GM18909 (cell line): Measurements from ENCODE around the gene SCFD2.
"Not testable (repeated sequence)": the region's sequence is repeated elsewhere in the genome, so short reads cannot be mapped to it uniquely, and the experiment has no call there.

Experiments used
- ATAC-seq: cut with Tn5 transposase; IDR thresholded peaks from one replicate; pipeline ENCODE4 v1.9.1; 2021; ENCODE audit warnings: mild to moderate bottlenecking; ENCODE audit not compliant: unreplicated experiment, poor library complexity

SCFD2 gene

GRCh38 chr4:53064609-53065008 lies 301.3 kb downstream of the SCFD2 start:
- ATAC-seq = no peak

- no peak for ATAC-seq
Measured at GRCh38 chr4:53061091-53061850, 304.6 kb downstream of the SCFD2 start.

- no peak for ATAC-seq
Measured at GRCh38 chr4:53060278-53060677, 305.6 kb downstream of the SCFD2 start.

GRCh38 chr4:53059871-53060270 lies 306.0 kb downstream of the SCFD2 start:
- no peak for ATAC-seq

DNA sequence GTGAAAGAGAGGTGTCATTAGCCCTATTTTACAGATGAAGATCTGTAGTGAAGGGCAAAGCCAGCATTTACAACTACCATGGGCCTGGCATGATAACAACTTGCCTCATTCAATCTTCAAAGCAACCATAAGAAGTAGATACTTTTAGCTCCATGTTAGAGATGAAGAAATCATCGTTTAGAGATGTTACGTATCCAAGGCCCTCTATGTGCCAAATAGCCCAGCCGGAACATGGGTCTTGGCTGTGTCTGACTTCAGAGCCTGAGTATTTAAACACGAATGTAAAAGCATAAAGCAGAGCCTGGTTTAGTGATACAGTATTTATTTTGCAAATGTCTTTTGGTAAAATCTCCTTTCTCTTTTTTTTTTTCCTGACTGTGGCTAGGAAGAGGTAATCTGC lies 306.6 kb downstream of the SCFD2 start:
- ATAC-seq = no peak

GRCh38 chr4:53057679-53058078 lies 308.2 kb downstream of the SCFD2 start:
- no peak for ATAC-seq

DNA sequence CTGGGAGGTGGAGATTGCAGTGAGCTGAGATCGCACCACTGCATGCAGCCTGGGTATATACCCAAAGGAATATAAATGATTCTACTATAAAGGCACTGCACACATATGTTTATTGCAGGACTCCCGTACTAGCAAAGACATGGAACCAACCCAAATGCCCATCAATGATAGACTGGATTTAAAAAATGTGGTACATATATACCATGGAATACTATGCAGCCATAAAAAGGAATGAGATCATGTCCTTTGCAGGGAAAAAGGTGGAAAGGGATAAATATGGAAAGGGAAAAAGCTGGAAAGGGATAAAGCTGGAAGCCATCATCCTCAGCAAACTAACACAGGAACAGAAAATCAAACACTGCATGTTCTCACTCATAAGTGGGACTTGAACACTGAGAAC lies 308.8 kb downstream of the SCFD2 start:
- not testable (repeated sequence) for ATAC-seq

- no peak for ATAC-seq
Measured at GRCh38 chr4:53055716-53056403, 310.0 kb downstream of the SCFD2 start.

- ATAC-seq = no peak
Measured at GRCh38 chr4:53055274-53055673, 310.6 kb downstream of the SCFD2 start.

- ATAC-seq = no peak
Measured at GRCh38 chr4:53050361-53050774, 315.5 kb downstream of the SCFD2 start.

- ATAC-seq = no peak
Measured at GRCh38 chr4:53049528-53049927, 316.3 kb downstream of the SCFD2 start.

- no peak for ATAC-seq
Measured at GRCh38 chr4:53044651-53044960, 321.3 kb downstream of the SCFD2 start.

DNA sequence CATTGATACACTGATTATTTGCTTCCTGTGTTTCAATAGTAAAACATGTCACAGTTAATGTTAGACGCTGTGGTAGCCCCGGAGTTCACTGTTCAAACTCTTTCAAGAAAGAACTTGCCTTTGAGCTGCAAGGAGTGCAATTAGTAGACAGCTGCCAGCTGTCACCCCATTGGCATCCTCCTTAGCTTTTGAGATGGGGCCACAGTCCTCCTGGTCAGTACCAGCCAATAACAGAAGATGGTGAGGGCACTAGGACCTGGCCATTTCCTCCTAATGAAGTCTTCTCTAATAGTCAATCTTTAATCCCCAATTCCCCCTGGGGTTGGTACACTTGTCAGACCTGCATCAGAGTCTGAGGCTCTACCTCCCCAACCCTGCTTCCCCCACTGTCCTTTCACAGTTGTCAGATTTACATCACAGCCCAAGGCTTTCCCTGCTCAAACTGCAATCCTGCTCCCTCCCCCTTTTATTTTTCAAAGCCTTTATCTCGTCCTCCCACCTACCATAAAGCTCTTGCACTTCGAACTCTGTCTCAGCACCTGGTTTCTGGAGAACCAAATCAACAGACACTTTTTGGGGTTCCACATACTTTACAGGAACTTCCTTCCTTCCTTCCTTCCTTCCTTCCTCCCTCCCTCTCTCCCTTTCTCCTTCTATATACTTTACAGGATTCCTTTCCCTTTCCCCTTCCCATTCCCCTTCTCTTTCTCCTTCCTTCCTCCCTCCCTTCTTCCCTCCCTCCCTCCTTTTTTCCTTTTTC lies 321.8 kb downstream of the SCFD2 start:
- ATAC-seq = no peak

- ATAC-seq = no peak
Measured at GRCh38 chr4:53043055-53043454, 322.8 kb downstream of the SCFD2 start.

- no peak for ATAC-seq
Measured at GRCh38 chr4:53040851-53041250, 325.0 kb downstream of the SCFD2 start.

DNA sequence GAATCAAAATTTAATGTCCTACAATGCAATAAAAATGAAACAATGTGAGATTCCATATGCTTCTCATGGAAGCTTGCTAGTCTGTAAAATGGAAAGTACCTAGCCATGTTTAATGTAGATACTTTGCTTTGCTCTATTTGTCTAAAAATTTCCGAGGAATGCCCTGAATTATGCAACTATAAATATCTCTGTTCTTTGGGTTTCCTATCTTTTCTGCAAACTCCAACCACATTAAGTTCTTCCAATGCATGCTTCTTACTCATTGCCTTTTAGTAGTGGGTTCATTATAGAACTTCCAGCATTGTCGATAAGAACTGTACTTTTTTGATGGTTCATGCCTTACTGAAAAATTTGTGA lies 325.4 kb downstream of the SCFD2 start:
- ATAC-seq = no peak

DNA sequence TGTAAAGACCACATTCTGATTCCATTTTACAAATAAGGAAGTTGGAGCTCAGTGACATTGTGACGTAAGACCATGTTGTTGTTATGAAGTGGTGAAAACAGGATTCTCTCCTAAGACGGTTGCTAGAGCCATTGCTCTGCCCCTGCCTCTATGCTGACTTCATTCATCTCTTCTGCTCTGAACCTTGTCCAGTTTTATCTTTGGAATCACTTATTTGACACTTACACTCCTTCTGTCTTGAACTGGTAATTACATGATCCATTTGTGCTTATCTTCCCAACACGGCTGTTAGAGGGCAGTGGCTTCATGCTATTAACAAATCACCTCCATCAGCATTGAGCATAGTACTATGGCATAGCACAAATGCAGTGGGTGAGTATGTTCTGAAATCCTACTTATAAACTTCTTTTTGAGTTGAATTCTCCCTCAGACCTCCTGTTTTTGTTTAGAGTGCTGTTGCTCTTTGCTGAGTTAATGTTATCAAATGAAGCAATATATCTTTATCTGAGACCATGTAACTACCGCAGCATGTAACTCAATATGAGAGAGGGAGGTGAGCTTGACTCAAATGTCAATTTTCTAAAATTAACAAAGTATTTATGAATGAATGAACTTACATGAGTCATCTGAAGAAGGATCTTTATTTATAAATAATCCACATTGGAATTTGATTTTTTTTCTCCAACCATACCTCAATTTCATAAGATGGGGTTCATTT lies 326.0 kb downstream of the SCFD2 start:
- ATAC-seq = no peak

- no peak for ATAC-seq
Measured at GRCh38 chr4:53037892-53038291, 328.0 kb downstream of the SCFD2 start.

- not testable (repeated sequence) for ATAC-seq
Measured at GRCh38 chr4:53032908-53033307, 333.0 kb downstream of the SCFD2 start.

DNA sequence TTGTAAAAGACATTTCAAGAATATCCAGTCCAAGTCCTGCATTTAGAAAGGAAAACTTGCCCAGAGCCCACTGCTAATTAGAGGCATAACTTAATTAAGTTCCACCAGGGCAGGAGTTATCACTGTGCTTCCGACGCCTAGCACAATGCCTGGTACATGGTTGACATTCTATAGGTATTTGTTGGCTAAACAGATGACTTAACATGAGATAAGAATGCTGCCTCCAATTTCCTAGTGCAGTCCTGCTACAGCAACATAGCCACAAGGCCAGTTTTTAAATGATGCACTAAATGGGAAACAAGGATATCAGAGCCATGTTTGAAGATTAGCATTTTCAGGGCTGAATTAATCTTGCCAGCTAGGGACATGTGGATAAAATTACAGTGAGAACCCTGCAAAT lies 339.6 kb downstream of the SCFD2 start:
- no peak for ATAC-seq
